HL-60/S4 treated with phorbol 12-myristate 13-acetate at 8.2 ng/mL for 4 days and 3 days (cell line): Measurements from ENCODE around the gene FGFBP1.

Experiments
- in situ Hi-C: fragments of 300-500 bp; cut with MboI; formaldehyde crosslinking; loops from 2 replicates; pipeline ENCODE4 v1.15.0; 2022; ENCODE audit warnings: low sequenced_read_pairs

The FGFBP1 gene

DNA sequence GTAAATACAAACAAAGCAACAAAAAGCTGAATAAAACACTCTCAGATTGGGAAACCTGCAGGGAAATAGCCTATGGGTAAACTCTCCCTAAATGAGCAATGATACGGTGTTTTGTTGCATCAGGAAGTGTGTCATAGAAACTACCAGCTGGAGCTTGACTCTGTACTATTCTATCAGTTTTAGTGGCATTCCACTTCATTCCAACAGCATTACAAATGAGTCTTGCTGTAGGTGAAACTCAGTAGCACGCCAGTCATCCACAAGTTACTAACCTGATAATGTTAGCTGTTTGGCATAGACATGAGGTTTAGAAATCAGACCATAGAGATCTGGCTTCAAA lies 24.9 kb downstream of the FGFBP1 start:
- in situ Hi-C loops, result no loop called here

DNA sequence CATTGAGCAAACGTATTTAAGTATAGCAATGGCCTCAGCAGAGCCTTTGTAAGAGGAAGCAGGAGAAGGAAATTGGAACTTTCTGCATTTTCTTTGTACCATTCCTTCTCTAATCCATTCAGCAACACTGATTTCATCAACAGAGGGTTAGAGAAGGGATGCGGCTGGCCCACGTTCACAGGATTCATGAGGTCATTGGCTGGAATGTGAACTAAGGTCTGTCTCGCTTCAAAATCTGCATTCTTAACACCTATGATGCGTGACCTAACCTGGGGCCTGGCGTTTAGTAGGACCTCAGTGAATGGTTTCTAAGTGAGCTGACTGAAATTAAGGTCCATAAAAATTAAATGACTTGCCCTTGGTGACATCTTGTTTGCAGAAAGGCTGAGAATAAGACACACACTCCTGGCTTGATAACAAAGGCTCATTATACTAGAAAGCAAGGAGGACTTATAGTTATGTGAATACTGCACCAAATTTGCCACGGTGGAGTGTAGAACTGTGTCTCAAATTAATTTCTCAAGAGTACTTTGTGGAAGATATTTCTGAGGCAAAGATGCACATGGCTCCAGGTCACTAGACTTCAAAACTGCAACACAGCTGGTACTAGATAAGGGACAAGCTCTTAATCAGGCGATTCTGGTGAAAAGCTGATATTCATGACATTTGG lies 25.4 kb downstream of the FGFBP1 start:
- in situ Hi-C loops, result no loop called here

- in situ Hi-C loops, result no loop called here
These were observed 26.3 kb downstream of the FGFBP1 start for GRCh38 chr4:15912236-15912635.

DNA sequence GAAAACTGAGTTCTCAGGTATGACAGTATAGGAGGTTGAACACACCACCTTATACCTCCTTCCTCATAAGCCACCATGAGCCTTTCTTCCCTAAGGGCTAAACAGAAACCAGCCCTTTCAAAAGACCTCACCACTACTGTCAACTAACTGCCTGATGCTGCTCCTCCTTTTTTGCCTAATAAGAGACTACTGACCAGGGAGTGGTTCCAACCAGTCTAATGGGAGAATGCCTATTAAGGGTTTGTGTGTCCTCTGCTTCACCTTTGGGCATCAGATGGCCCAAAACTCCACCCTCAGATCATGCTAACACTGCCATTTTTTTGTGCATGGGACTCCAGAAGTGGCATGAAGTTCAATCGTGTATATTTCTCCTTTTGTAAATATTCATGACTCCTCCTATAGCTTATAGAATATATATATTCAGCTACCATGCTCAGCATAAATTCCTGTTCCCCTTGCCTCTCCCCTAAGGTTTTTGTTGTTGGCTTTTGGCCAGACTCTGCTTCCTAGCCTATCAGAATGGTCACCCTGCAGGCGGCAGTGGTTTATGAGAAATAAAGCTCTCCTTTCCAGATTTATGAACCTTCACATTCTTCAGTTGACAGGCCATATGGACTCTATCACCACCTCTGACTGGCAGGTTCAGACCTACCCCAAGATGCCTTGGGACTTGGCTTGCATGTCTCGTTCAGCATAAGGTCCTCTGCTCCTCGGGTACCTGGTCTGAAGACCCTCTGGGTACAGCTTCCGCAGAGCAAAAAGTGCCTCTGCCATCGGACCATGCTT lies 28.2 kb downstream of the FGFBP1 start:
- in situ Hi-C loops, result no loop called here

- in situ Hi-C loops, result no loop called here
These were observed 31.1 kb downstream of the FGFBP1 start for GRCh38 chr4:15907430-15907829.

GRCh38 chr4:15906020-15906443 lies 32.5 kb downstream of the FGFBP1 start:
- in situ Hi-C loops, result no loop called here

GRCh38 chr4:15902746-15903145 lies 35.8 kb downstream of the FGFBP1 start:
- in situ Hi-C loops, result no loop called here

- in situ Hi-C loops, result no loop called here
These were observed 36.5 kb downstream of the FGFBP1 start for GRCh38 chr4:15901998-15902397.

GRCh38 chr4:15901007-15901406 lies 37.5 kb downstream of the FGFBP1 start:
- in situ Hi-C loops, result no loop called here

- in situ Hi-C loops, result no loop called here
These were observed 39.0 kb downstream of the FGFBP1 start for GRCh38 chr4:15899511-15899910.

GRCh38 chr4:15898902-15899301 lies 39.6 kb downstream of the FGFBP1 start:
- in situ Hi-C loops, result no loop called here

GRCh38 chr4:15897577-15897976 lies 41.0 kb downstream of the FGFBP1 start:
- in situ Hi-C loops, result no loop called here

DNA sequence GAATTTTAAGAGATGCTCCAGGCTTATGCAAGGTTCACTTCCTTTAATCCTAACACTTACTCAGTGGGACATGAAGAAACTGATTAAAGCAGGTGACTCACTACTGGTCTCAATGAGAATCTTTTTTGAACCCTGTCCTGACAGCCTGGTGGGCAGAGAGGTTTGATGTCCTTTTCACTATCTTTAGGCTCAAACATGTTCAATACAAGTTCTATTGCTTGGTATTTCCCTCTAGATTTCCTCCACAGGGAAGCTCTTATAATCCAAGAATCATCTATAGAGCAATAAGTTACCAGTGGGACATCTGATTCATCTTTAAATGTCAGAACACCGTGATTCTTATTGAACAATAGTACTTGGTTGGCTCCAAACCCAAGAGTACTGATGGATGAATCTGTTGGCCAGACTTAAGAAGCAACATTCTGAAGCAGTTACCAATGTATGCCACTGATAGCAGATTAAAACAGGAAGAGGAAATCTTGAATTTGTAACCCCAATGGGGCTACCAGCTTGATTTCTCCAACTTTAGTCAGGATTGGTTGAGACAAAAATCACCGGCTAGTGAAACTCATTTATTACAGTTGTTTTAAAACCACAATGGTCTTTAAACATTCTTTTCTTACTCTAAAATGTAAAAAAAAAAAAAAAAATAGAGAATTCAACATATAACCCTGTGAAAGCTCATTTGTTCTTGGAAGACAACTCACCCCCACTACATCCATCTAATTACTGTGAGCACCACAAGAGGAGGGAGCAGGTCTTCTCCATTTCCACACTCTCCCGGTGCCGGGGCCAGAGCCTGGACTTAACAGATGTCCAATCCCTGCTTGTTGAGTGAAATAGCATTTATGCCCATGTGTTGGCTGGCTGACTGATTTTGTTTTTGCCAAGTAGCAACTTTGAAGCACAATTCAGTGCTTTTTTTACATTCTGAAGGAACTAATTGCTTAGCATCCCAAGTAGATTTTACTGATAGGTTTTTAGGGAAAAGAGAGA lies 43.3 kb downstream of the FGFBP1 start:
- in situ Hi-C loops, result no loop called here

DNA sequence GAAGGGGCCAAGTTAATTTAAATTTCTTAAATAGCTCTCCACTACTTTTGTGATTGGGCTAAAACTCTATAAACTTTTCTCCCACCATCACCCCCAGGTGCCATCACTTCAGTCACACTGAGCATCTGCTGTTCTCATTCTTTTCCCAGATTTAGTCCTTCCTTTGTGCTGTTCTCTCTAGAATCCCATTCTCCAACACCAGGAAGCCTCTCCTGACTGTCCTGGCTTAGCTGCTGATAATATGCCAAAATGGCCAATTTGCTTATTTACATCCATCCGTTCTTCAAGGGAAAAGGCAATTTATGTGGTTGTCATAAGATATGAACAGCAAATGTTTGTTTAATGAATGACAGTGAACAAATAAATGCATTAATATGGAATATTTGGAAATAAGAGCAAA lies 44.1 kb downstream of the FGFBP1 start:
- in situ Hi-C loops, result no loop called here

GRCh38 chr4:15893962-15894361 lies 44.6 kb downstream of the FGFBP1 start:
- in situ Hi-C loops, result no loop called here

GRCh38 chr4:15891312-15891711 lies 47.2 kb downstream of the FGFBP1 start:
- in situ Hi-C loops, result no loop called here

DNA sequence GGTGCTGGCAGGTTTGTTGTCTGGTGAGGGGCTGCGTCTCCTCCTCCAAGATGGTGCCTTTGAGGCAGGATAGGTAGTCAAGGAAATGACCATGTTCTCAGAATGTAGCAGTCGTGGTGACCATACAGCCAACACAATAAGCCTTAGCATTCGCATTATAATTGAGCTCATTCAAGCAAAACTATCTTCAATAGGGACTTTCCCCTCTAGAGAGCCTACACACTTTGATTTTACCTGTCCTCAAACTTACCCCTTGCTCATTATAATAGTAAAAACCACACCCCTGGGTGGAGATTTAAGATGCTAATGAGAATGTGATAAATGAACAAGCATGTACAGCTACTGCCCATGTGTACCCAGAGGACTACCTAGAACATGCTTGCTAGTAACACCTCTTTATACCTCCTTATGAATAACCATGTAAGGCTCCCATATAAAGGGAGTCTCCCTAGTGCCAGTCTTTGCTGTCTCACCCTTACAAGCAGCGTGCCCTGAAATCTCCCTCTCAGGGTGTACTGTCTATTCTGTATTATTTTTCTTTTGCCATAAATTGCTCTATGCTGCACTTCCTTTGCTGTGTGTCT lies 48.2 kb downstream of the FGFBP1 start:
- in situ Hi-C loops, result no loop called here

GRCh38 chr4:15888515-15888914 lies 50.0 kb downstream of the FGFBP1 start:
- in situ Hi-C loops, result no loop called here
